ENCODE data around the gene RBM33. TPM values are rescaled to one million over a fixed set of nuclear protein-coding genes. Genes with fewer than 3 reads are reported as not detected.
A peak's percentile ranks its signal among the peaks of the same experiment; 100 is the strongest.

RBM33 gene
- total RNA-seq, 4 donors from 2014 or later: 62.8 to 129 (median 92.8) TPM

DNA sequence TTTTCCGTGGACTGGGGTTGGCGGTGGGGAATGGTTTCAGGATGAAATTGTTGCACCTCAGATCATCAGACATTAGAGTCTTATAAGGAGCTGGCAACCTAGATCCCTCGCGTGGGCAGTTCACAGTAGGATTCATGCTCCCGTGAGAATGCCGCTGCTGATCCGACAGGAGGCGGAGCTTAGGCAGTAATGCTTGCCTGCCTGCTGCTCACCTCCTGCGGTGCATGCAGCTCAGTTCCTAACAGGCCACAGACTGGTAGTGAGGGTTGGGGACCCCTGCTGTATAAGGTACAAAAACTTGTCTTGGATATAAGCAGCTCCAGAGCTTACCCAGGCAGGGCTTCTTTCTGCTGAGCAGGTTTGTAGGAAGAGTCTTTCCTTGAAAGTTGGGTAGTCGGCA lies 113.9 kb downstream of the RBM33 start:
- 99% methylated on average over 10 of the region's 10 CpGs; no CpG with 5 or more reads in 1 of the 2 donors for WGBS, 2 donors (ENCODE audit: low coverage in 1 of 2)
- H3K4me3 ChIP-seq: no peak overlapping the region
- no peaks in the 10 kb centered on the region for H3K27me3 ChIP-seq
- H3K4me1 ChIP-seq: peaks cover 0 to 42% (median 13%) of the 10 kb centered on the region in 4 donors
- DNase-seq: no peak
- H3K9me3 ChIP-seq: no peaks in the 10 kb centered on the region
- no peaks in the 10 kb centered on the region for H3K36me3 ChIP-seq
- TF ChIP-seq POLR2AphosphoS5 (IDR thresholded peaks at IDR 0.05): no peak
- TF ChIP-seq POLR2A (IDR thresholded peaks at IDR 0.05): no peak
- TF ChIP-seq EP300 (IDR thresholded peaks at IDR 0.05; ENCODE audit: low read depth): no peak
- TF ChIP-seq, protein P1, sequence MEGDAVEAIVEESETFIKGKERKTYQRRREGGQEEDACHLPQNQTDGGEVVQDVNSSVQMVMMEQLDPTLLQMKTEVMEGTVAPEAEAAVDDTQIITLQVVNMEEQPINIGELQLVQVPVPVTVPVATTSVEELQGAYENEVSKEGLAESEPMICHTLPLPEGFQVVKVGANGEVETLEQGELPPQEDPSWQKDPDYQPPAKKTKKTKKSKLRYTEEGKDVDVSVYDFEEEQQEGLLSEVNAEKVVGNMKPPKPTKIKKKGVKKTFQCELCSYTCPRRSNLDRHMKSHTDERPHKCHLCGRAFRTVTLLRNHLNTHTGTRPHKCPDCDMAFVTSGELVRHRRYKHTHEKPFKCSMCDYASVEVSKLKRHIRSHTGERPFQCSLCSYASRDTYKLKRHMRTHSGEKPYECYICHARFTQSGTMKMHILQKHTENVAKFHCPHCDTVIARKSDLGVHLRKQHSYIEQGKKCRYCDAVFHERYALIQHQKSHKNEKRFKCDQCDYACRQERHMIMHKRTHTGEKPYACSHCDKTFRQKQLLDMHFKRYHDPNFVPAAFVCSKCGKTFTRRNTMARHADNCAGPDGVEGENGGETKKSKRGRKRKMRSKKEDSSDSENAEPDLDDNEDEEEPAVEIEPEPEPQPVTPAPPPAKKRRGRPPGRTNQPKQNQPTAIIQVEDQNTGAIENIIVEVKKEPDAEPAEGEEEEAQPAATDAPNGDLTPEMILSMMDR (IDR thresholded peaks at IDR 0.05): no peak
- no peak overlapping the region for H3K27ac ChIP-seq
- intact Hi-C loops (cut with DNase I; ENCODE audit: low total_unique reads) (no loop called here), in situ Hi-C loops (cut with MboI; ENCODE audit: low pct_ligation_motif_present in 1 of 4, low pct_unique_long_range_greater_than_20kb in 1 of 4, low sequenced_read_pairs in 3 of 4) (loop anchor here (10.0 to 25.0 kb wide), 2 partner anchors 164 to 371 kb away; no protein-coding TSS in a partner anchor)

DNA sequence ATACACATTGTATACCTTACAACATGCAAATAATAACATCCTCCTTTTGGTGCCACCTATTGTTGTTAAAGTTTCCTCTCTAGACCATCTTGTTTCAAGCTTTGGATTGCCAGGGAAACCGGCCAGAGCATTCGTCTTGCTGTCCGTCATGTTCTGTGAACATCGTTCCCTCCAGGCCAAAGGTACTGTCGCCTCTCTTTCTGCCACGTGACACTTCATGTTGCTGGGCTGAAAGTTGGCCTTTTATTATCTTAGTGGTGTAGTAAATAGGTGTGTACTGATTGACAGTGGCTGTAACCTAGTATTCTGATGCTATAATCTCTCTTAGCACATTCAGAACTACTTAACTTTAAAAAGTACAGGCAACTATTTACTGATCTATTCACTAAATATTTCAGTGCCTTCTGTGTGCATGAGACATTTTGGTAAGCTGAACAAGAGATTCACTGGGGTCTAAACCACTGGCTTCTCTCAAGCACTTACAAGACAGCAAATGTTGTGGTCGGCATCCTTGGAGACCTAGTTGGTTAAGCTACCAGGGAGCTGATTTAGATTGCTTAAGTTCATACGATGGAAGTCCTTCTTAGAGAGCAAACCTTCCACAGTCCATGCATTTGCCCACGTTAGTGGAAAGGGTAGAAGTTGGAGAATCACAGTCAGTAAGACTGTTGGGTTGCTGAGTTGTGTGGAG lies 115.4 kb downstream of the RBM33 start:
- Histone ChIP-seq H3K4me3 (no peak overlapping the region), H3K4me1 (peaks cover 0 to 53% (median 10%) of the 10 kb centered on the region in 4 donors), H3K27me3 (no peaks in the 10 kb centered on the region), H3K9me3 (no peaks in the 10 kb centered on the region), H3K36me3 (peaks cover 0 to 7% (median 3%) of the 10 kb centered on the region in 4 donors), H3K27ac (peak overlapping the region in 1 of 4 donors; percentile 26)
- in situ Hi-C loops (cut with MboI; ENCODE audit: low pct_ligation_motif_present in 1 of 4, low pct_unique_long_range_greater_than_20kb in 1 of 4, low sequenced_read_pairs in 3 of 4) (loop anchor here (10.0 to 25.0 kb wide), 2 partner anchors 165 to 373 kb away; no protein-coding TSS in a partner anchor), intact Hi-C loops (cut with DNase I; ENCODE audit: low total_unique reads) (loop anchor here (10.0 kb wide), 1 partner anchor 165 kb away; no protein-coding TSS in a partner anchor)
- TF ChIP-seq POLR2A (IDR thresholded peaks at IDR 0.05) (no peak), POLR2AphosphoS5 (IDR thresholded peaks at IDR 0.05) (peak in 1 of 3 donors; percentile 32), EP300 (IDR thresholded peaks at IDR 0.05; ENCODE audit: low read depth) (no peak)
- TF ChIP-seq, protein P1 (IDR thresholded peaks at IDR 0.05): no peak
- peak; percentile 54 for DNase-seq
- 73% methylated on average over 7 to 9 of the region's 9 CpGs for WGBS, 2 donors (ENCODE audit: low coverage in 1 of 2)

DNA sequence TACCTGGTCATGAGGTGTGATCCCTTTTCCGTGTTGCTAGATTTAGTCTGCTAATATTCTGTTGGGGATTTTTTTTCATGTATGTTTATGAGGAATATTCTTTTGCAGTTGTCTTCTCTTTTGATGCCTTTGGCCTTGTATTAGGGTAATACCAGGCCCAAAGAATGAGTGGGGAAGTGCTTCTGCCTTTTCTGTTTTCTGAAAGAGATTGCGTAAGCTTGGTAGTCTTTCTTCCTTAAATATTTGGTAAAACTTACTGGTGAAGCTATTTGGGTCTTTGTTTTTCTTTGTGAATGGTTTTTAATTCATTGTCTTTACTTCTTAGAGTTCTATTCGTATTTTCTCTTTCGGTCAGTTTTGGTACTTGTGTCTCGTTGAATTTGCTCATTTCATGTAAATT lies 116.7 kb downstream of the RBM33 start:
- no peak overlapping the region for H3K27ac ChIP-seq
- H3K27me3 ChIP-seq: no peaks in the 10 kb centered on the region
- intact Hi-C loops (cut with DNase I; ENCODE audit: low total_unique reads) (loop anchor here (10.0 kb wide), 1 partner anchor 166 kb away; no protein-coding TSS in a partner anchor), in situ Hi-C loops (cut with MboI; ENCODE audit: low pct_ligation_motif_present in 1 of 4, low pct_unique_long_range_greater_than_20kb in 1 of 4, low sequenced_read_pairs in 3 of 4) (loop anchor here in 3 of 4 donors (10.0 to 25.0 kb wide), 2 partner anchors 166 to 374 kb away; no protein-coding TSS in a partner anchor)
- peaks cover 0 to 19% (median 8%) of the 10 kb centered on the region in 4 donors for H3K36me3 ChIP-seq
- no peak for DNase-seq
- WGBS, 2 donors (ENCODE audit: low coverage in 1 of 2): 89 to 90% methylated on average over 5 of the region's 5 CpGs
- H3K4me3 ChIP-seq: no peak overlapping the region
- TF ChIP-seq POLR2AphosphoS5 (IDR thresholded peaks at IDR 0.05) (no peak), POLR2A (IDR thresholded peaks at IDR 0.05) (no peak), EP300 (IDR thresholded peaks at IDR 0.05; ENCODE audit: low read depth) (no peak)
- TF ChIP-seq, protein P1 (IDR thresholded peaks at IDR 0.05): no peak
- H3K4me1 ChIP-seq: peaks cover 0 to 43% (median 6%) of the 10 kb centered on the region in 4 donors
- H3K9me3 ChIP-seq: no peaks in the 10 kb centered on the region

DNA sequence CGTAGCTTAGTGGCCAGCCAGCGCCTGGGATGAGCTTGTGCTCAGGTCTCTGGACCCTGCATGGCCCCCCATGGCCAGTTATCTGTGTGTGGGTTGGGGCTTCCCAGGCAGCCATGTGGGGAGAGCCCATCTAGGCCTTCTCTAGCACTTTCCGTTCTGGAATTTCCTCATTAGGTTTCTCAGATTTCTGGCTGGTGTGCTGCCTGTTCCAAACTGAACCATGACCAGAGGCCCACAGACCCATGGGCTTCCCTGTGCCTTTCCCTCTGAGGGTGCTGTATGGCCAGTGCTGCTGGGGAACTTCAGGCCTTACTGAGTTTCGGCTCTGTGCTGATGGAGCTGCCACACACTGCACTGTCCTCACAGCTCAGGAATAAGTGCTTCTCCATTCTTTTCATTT lies 117.6 kb downstream of the RBM33 start:
- Histone ChIP-seq H3K36me3 (peaks cover 0 to 22% (median 9%) of the 10 kb centered on the region in 4 donors), H3K27ac (no peak overlapping the region), H3K9me3 (no peaks in the 10 kb centered on the region), H3K27me3 (no peaks in the 10 kb centered on the region), H3K4me1 (peaks cover 0 to 43% (median 6%) of the 10 kb centered on the region in 4 donors), H3K4me3 (no peak overlapping the region)
- WGBS, 2 donors (ENCODE audit: low coverage in 1 of 2): 89 to 96% methylated on average over 3 to 4 of the region's 4 CpGs
- TF ChIP-seq POLR2AphosphoS5 (IDR thresholded peaks at IDR 0.05): no peak
- no peak for TF ChIP-seq EP300 (IDR thresholded peaks at IDR 0.05; ENCODE audit: low read depth)
- no peak for TF ChIP-seq POLR2A (IDR thresholded peaks at IDR 0.05)
- TF ChIP-seq, protein P1 (IDR thresholded peaks at IDR 0.05): no peak
- intact Hi-C loops (cut with DNase I; ENCODE audit: low total_unique reads) (loop anchor here (10.0 kb wide), 1 partner anchor 167 kb away; no protein-coding TSS in a partner anchor), in situ Hi-C loops (cut with MboI; ENCODE audit: low pct_ligation_motif_present in 1 of 4, low pct_unique_long_range_greater_than_20kb in 1 of 4, low sequenced_read_pairs in 3 of 4) (loop anchor here in 3 of 4 donors (10.0 to 25.0 kb wide), 2 partner anchors 167 to 375 kb away; no protein-coding TSS in a partner anchor)
- DNase-seq: no peak
